Raji (cell line): ENCODE measurements around the gene POLD2.
A peak's percentile ranks its signal among the peaks of the same experiment; 100 is the strongest.

Experiments used
- POLR2A ChIP-seq: IDR thresholded peaks from 2 replicates; pipeline ENCODE4 v1.6.1; 2011; ENCODE audit warnings: low read depth, low read length, control low read depth; ENCODE audit not compliant: insufficient read depth

Gene POLD2

GRCh38 chr7:44123190-44124003 is at the start of gene POLD2:
Gene POLD2 (minus strand): TSS chr7:44123548. CDS start chr7:44122053, 1,495 bp downstream.
- TF ChIP-seq POLR2A = peak; percentile 83

GRCh38 chr7:44172803-44173424 is 49.6 kb upstream of the POLD2 start:
- no peak for TF ChIP-seq POLR2A

DNA sequence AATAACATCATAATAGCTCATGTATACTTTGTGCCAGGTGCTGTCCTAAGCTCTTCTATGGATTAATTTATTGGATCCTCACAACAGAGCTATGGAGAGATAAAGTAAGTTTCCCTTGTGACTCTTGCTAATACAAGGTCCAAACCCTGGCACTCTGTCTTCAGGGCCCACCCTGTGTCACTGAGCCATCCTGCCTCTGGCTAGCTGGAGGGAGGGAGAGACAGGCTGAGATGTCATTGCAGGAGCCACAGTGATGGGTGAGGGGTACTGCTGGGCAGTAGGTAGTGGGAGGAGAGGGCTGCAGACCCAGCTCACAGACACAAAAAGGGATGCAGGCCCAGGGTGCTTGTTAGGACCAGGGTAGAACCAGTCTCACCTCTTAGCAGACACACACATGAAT is 49.0 kb upstream of the POLD2 start:
- TF ChIP-seq POLR2A = no peak

GRCh38 chr7:44167920-44168319 is 44.6 kb upstream of the POLD2 start:
- no peak for TF ChIP-seq POLR2A

- TF ChIP-seq POLR2A = no peak
These were observed 40.2 kb upstream of the POLD2 start for GRCh38 chr7:44163591-44163990.

DNA sequence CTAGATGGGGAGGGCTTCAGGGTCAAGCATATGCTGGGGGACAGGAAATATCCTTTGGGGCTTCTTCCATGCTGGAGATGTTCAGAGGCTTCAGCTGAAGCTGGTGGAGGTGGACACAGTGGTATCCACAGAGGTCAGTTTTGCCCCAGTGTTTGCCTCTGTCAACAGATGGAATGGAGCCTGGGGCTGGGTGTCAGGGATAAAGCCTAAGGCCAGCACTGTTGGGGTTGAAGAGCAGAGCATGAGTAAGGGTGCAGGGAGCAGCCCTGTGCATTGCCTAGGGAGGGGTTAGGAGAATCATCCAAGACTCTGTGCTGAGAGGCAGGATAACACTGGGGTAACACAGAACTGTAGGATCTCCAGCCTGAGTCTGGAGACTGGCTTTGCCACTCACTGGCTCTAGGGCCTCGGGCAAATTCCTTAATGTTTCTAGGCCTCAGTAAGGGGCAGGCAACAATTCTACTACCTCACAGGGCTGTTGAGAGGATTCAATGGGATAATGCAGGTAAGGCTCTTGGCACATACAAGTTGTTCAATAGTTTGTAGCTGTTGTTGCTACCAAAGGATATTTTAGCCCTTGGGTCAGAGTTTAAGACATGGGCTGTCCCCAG is 39.5 kb upstream of the POLD2 start:
- no peak for TF ChIP-seq POLR2A

DNA sequence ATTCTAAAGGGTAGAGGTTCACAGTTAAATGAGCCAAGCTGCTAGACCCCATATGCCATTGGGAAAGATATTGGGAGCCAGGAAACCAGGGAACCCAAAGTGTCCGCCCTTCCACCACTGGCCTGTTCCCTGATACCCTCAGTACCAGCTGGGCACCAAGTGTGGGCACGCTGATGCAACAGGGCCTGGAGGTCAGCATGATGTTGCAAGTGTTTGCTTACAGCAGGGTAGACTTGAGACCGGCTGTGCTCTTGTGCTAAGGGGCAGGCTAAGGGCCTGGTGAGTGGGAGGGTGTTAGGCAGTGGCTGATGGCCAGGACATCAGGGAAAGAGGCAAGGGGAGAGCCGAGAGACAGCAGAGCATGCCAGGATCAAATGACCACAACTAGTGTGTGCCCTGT is 38.8 kb upstream of the POLD2 start:
- TF ChIP-seq POLR2A = no peak

GRCh38 chr7:44161371-44161770 is 38.0 kb upstream of the POLD2 start:
- no peak for TF ChIP-seq POLR2A

DNA sequence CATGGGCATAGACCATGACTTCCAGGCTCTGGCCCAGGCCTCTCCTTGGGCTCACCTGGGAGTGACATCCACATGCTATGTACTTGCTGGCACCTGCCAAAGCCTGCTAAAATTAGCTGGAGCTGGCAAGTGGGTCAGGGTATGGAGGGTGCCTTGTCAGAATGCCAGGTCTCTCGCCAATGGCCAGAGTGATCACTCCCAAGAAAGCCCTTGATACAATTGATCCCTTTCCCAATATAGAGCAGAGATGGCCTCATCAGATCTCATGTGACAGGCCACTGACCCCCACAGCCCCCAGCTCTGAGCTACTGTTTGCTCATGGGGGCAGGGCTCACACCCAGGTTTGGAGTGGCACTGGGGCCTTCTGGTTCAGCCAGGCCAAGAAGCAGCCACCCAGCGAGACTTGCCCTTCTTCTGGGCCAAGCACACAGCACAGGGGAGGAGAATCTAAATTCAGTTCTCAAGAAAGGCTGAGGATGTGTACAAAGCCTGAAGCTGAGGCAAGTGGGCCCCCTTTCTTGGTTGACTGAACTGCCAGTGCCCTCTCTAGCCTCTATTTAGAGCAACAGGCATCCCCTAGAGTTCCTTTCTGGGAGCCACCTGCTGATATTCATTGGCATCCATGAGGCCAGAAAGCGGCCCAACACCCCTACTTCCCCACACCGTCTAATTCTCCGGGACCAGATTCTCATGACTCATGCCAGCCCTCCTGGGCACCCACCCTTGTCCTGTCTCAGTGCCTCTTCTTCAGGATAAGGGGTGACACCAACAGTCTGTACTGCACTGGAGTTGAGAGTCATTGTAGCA is 36.7 kb upstream of the POLD2 start:
- no peak for TF ChIP-seq POLR2A

DNA sequence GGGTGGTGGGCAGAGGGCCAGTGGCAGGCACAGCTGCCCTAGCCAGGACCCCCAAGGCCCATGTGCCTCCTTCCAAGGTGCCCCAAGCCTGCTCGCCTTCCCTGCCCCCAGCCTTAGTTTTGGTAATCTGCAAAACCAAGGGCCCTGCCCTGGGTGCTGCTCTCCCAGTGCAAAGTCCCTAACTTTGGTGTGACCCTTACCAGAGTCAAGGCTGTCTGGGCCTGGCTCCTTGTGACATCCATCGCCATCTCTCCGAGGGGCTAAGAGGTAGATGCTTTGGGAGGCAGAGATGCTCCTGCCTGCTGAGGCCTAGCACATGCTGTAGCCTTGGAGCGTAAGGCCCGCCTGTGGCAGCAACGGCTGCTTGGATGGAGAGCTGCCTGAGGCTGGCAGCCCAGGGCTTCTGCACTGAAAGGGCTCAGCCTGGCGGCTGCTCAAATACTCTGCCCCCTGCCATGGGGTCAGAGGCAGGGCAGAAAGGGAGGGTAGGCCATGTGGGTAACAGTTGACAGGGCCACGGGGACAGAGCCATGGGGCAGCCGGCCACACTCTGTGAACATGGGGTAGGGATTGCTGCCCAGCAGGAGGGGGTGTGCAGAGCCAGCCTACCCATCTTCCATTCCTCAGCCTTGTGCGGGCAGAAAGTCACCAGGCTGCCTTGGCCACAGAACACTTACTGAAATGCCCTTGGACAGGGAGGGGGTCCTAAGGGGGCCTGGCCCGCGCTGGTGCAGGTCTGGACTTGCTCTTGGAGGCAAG is 35.7 kb upstream of the POLD2 start:
- TF ChIP-seq POLR2A = no peak

DNA sequence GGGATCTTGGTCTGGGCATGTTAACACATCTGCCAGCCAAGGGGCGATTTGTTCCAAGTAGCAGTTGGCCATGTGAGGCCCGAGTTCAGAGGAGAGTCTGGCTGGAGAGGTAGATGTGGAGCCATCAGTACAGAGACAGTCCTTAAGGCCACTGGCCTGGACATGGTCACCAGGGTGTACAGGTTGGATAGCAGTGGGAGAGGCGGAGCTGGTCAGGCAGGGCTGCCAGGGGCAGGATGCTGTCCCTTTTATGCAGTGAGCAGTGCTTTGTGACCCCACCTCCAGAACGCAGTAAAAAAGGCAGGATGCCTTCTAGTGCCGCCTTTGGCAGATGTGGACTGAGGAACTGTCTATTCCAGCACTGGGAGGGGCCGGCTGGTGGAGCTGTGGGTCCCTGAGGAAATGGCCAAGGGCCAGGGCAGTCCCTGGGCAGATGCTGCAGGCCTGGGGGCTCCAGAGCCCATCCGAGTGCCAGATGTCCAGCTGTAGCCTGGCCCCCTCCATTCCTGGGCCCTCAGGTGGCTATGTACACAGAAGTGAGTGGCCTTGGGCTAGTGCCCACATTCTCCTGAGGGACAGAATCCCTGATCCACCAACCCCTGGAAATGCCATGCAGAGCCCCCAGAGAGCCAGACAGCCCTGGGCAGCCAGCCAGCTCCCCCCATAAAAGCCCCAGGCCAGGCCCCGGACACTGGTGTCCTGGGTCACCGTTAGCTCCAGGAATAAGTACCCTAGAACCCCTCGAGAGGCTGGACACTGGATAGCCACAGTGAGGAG is 34.9 kb upstream of the POLD2 start:
- no peak for TF ChIP-seq POLR2A

DNA sequence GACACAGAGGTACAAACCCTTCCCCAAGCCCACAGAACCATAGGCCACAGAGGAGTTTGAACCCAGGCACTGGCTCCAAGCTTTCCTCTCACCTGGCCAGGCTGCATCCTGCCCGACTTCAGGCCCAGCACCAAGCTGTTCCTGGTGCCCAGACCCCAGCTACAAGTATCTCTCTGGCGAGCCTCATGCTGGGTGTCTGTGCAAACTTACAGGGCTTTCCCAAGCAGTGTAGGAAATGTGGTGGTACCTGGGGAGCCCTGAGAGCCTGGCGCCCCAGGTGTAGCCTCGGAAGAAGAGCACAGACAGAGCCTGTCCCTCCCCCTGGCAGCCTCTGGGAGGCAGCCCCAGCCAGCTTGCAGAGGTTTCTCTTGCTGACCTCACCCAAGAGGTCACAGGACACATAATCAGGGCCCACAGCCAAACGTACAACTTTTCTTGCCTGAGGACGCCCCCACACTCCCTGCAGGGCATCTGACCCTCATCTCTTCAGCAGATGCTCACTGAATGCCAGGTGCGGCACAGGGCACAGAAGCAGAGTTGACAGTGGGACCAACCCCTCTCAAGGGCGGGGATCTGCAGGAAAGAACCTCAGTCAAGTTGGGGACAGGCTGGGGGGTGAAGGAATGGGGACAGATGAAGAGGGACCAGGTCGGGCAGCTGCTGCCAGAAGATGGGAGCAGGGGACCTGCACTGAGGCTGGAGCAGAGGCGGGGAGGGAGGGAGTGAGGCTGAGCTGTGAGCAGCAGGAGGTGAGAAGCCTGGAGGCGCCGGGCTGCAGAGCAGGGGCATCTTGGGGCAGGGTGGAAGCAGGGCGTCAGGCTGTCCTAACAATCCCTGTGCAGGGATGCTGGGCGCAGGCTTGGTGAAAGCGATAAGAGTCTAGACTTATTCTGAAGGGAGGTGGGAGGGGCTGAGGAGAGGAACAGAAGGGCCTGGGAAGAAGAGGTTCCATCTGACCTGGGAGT is 34.0 kb upstream of the POLD2 start:
- TF ChIP-seq POLR2A = no peak
